Motor neuron (in vitro differentiated cells): ENCODE data around the gene STX5. TPM values are rescaled to one million over a fixed set of nuclear protein-coding genes. Genes with fewer than 3 reads are reported as not detected.
"Not testable (repeated sequence)": the region's sequence is repeated elsewhere in the genome, so short reads cannot be mapped to it uniquely, and the experiment has no call there.

ENCODE experiments used
- ATAC-seq, 8 experiments: fragments of 200-7000 bp; cut with Tn5 transposase; replicated peaks in 6 of 8; 2 replicates each; pipeline ENCODE4 v1.8.0; 2021; ENCODE audit warnings: mild to moderate bottlenecking in 8 of 8, moderate library complexity in 8 of 8
- H3K27ac ChIP-seq, 2 donors: fragments of 250-450 bp; sonication (Bioruptor Pico); 2 replicates each; pipeline ENCODE4 v1.9.0; 2021; ENCODE audit warnings: antibody characterized with exemption in 2 of 2, mild to moderate bottlenecking in 2 of 2, moderate library complexity in 1 of 2
- H3K4me1 ChIP-seq, 2 donors: fragments of 250-450 bp; sonication (Bioruptor Pico); replicated peaks in 1 of 2; 2 replicates each; pipeline ENCODE4 v1.6.1; 2021; ENCODE audit warnings: antibody characterized with exemption in 2 of 2, mild to moderate bottlenecking in 2 of 2, moderate library complexity in 1 of 2
- H3K4me3 ChIP-seq, 5 donors: fragments of 250-450 bp; sonication (Bioruptor Pico); 2 replicates each; pipeline ENCODE4 v1.9.0; 2021; ENCODE audit warnings: antibody characterized with exemption in 5 of 5, mild to moderate bottlenecking in 5 of 5, moderate library complexity in 4 of 5
- WGBS, 10 experiments: fragments of 450-650 bp; shearing (Covaris generic); methylation state at CpG; one replicate each; pipeline ENCODE4 v1.0.0; 2022; 5-methylcytosine and 5-hydroxymethylcytosine counted together
- in situ Hi-C, 9 experiments: fragments of 400-800 bp; cut with MboI; loops; one replicate each; pipeline ENCODE4 v1.15.0; 2021; ENCODE audit warnings: low sequenced_read_pairs in 9 of 9, low pct_unique_long_range_greater_than_20kb in 2 of 9; ENCODE audit not compliant: unreplicated experiment in 9 of 9
- total RNA-seq, 8 experiments: library from RNA; unstranded; fragments of 300-600 nt; gene quantifications; 2 replicates each; pipeline versions ENCODE4 v1.2.3 to v1.2.4, GENCODE V29; 2022

The STX5 gene
- total RNA-seq, 8 experiments from 2014 or later: 26.2 to 54.3 (median 33.9) TPM

- Histone ChIP-seq H3K4me3 (peak within 1 kb of the TSS; percentile 60 to 98 (median 85)), H3K4me1 (peaks cover 13 to 19% of the 10 kb centered on the region in 2 donors), H3K27ac (peak within 1 kb of the TSS; percentile 85 to 98)
- in situ Hi-C loops: loop anchor here in 1 of 9 experiments (25.0 kb wide), 1 partner anchor 452 kb away; no protein-coding TSS in a partner anchor
- 0 to 2% (median 0%) methylated on average over 5 to 27 of the region's 62 CpGs for WGBS, 10 experiments
- peak; percentile 27 to 40 (median 34) for ATAC-seq
Observed at GRCh38 chr11:62839050-62839945, 7.4 kb upstream of the STX5 start, which contains the start of gene WDR74. Gene WDR74 (minus strand): TSS chr11:62839590. CDS start chr11:62839570, 20 bp downstream.

DNA sequence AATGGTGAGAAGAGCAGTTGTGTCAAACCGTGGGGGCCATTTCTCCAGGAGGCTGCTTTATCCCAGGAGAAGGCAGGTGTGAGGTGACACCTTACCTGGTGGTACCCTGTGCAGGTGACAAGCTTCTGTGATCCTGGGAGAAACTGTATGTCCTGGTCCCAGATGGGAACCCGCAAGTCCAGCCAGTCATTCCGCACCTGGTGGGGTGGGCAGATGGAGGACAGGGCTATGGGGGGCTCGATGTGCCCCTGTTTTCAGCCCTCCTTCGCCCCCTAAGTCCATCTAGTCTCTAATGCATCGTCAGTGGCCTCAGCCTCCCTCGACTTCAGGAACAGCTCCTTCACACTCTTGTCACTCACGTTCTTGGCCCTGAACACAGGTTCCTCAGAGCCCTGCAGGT is 3.5 kb upstream of the STX5 start:
- peaks cover 10 to 19% of the 10 kb centered on the region in 2 donors for H3K4me1 ChIP-seq
- in situ Hi-C loops: loop anchor here in 1 of 9 experiments (25.0 kb wide), 1 partner anchor 448 kb away; no protein-coding TSS in a partner anchor
- 82 to 100% (median 86%) methylated on average over 1 to 7 of the region's 8 CpGs; no CpG with 5 or more reads in 5 of the 10 experiments for whole genome bisulfite sequencing, 10 experiments
- no peak overlapping the region for H3K4me3 ChIP-seq
- no peak overlapping the region for H3K27ac ChIP-seq
- ATAC-seq: no peak

DNA sequence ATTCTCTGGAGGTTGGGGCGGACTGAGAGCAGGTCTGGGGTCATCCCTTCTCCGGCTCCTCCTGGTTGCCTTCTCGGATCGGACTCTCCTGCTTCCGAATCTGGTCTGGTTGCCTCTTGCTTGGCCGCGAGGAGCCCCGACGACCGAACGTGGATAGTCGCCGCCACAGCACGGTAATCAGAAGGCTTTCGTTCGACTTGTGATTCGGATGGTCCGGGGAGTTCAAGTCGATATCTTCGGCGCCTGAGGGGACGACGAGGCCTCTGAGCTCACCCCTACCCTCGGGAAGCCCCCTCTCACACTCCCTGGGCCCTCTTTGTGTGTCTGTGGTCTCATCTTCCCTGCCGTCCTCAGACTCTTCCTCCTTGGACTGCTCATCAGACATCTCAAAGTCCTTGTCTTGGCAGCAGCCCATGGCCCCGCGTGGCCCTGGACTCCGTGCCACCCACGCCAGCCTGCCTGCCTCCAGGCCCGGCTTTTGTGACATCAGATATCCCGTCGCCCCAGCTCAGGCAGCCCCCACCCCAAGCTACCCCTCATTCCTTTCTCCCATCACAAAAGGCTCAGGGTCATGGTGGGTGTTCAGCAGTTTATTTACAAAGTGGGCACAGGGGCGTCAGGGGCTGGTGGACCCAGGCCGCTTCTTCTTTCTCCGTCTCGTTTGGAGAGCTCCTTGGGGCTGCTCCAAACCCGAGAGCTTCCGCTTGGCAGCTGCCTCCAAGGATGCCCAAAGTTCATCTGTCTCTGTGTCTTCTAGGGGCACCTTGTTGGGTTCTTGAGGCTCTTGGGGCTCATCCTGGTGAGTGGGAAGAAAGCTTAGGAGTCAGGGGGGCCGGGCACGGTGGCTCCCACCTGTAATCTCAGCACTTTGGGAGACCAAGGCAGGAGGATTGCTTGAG is 734 bp upstream of the STX5 start, which contains the start of gene TEX54:
TSS of gene TEX54 (minus strand) at position 506 of the 899 bp plus-strand sequence.
- Histone ChIP-seq H3K27ac (peak within 1 kb of the TSS; percentile 98 to 99), H3K4me1 (peaks cover 6 to 20% of the 10 kb centered on the region in 2 donors), H3K4me3 (peak within 1 kb of the TSS; percentile 74 to 96 (median 84))
- ATAC-seq: peak; percentile 1 to 13 (median 4)
- in situ Hi-C loops: loop anchor here in 1 of 9 experiments (25.0 kb wide), 1 partner anchor 445 kb away; no protein-coding TSS in a partner anchor
- 0 to 100% (median 40%) methylated on average over 1 to 19 of the region's 40 CpGs; no CpG with 5 or more reads in 2 of the 10 experiments for WGBS, 10 experiments

- peak overlapping the region; percentile 98 to 99 for H3K27ac ChIP-seq
- ATAC-seq: peak in 4 of 8 experiments; percentile 5 to 22 (median 15)
- H3K4me3 ChIP-seq: peak overlapping the region; percentile 74 to 96 (median 84)
- H3K4me1 ChIP-seq: peaks cover 6 to 20% of the 10 kb centered on the region in 2 donors
- in situ Hi-C loops: loop anchor here in 1 of 9 experiments (25.0 kb wide), 1 partner anchor 444 kb away; no protein-coding TSS in a partner anchor
- 0 to 10% (median 0%) methylated on average over 1 to 17 of the region's 33 CpGs; no CpG with 5 or more reads in 3 of the 10 experiments for WGBS, 10 experiments
Observed at GRCh38 chr11:62830904-62831519, 839 bp downstream of the STX5 start.

- not testable (repeated sequence) for H3K27ac ChIP-seq, ATAC-seq, H3K4me3 ChIP-seq
- in situ Hi-C loops: loop anchor here in 1 of 9 experiments (25.0 kb wide), 1 partner anchor 441 kb away; no protein-coding TSS in a partner anchor
- H3K4me1 ChIP-seq: peaks cover 5 to 14% of the 10 kb centered on the region in 2 donors
- 78 to 100% (median 96%) methylated on average over 1 to 8 of the region's 8 CpGs; no CpG with 5 or more reads in 3 of the 10 experiments for WGBS, 10 experiments
Observed at GRCh38 chr11:62828130-62828529, 3.7 kb downstream of the STX5 start.

DNA sequence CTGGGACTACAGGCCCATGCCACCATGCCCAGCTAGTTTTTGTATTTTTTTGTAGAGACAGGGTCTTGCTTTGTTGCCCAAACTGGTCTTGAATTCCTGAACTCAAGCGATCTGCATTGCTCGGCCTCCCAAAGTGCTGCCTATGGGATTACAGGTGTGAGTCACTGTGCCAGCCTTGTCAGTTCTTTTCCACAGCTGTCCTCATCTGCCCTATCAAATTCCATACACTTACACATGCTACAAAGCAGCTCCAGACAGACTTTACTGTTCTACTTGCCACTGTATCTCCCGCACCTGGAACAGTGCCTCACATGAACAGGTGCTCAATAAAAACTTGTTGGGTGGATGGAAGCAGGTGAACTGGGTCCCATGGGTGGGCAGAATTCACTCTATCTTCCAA is 8.2 kb downstream of the STX5 start:
- no peak overlapping the region for H3K27ac ChIP-seq
- H3K4me1 ChIP-seq: no peaks in the 10 kb centered on the region
- in situ Hi-C loops: no loop called here
- H3K4me3 ChIP-seq: no peak overlapping the region
- 96 to 100% (median 100%) methylated on average over 2 to 3 of the region's 3 CpGs; no CpG with 5 or more reads in 7 of the 10 experiments for WGBS, 10 experiments
- ATAC-seq: no peak

DNA sequence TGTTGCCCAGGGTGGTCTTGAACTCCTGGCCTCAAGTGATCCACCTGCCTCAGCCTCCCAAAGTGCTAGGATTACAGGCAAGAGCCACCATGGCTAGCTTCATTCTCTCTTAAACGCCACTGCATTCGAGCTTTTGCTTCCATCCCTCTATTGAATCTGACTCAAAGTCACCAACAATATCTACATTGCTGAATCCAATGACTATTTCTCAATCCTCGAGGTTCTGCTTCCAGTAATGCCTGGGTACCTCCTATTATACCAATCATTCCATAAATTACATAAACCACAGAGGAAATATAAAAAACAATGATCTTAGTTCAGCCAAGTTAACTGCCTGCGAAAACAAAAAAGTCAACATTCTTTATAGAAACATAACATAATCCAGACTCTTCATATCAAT is 14.7 kb downstream of the STX5 start:
- no peak for ATAC-seq
- Histone ChIP-seq H3K4me1 (no peaks in the 10 kb centered on the region), H3K27ac (no peak overlapping the region), H3K4me3 (no peak overlapping the region)
- in situ Hi-C loops: no loop called here
- 80 to 100% (median 98%) methylated on average over 1 to 4 of the region's 4 CpGs; no CpG with 5 or more reads in 2 of the 10 experiments for WGBS, 10 experiments

GRCh38 chr11:62816557-62816956 is 15.3 kb downstream of the STX5 start:
- Histone ChIP-seq H3K4me1 (no peaks in the 10 kb centered on the region), H3K4me3 (no peak overlapping the region), H3K27ac (no peak overlapping the region)
- ATAC-seq: no peak
- in situ Hi-C loops: no loop called here
- 72 to 100% (median 90%) methylated on average over 1 to 8 of the region's 8 CpGs for WGBS, 10 experiments

GRCh38 chr11:62811659-62812058 is 20.2 kb downstream of the STX5 start:
- in situ Hi-C loops: no loop called here

DNA sequence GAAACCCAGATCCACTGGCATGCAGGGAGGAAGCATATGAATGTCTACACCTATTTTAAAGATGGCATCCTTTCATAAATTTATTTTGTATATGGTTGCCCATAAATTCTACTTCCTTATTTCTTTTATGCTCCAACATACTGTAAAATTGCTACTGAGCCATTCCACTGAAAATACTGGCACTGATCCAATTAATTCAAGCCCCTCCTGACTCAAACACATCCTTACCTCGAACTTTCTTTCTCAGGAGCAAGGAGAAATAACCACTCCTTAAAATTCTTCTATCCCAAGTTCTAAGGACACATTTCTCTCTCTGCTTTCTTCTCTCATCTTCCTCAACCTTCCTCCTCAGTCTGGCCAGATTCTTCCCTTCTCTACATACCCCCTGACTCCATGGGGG is 21.1 kb downstream of the STX5 start:
- Histone ChIP-seq H3K4me1 (peaks cover 7% of the 10 kb centered on the region in 2 donors), H3K4me3 (no peak overlapping the region), H3K27ac (no peak overlapping the region)
- no peak for ATAC-seq
- 0 to 85% (median 36%) methylated on average over 1 of the region's 1 CpG; no CpG with 5 or more reads in 2 of the 10 experiments for WGBS, 10 experiments
- in situ Hi-C loops: no loop called here

More at GRCh38 chr11:62811659-62812058, 20.2 kb downstream of the STX5 start:
- Histone ChIP-seq H3K4me1 (peaks cover 0 to under 1% of the 10 kb centered on the region in 2 donors), H3K27ac (no peak overlapping the region), H3K4me3 (no peak overlapping the region)
- WGBS, 10 experiments: 40 to 95% (median 88%) methylated on average over 1 to 2 of the region's 2 CpGs; no CpG with 5 or more reads in 4 of the 10 experiments
- ATAC-seq: no peak

DNA sequence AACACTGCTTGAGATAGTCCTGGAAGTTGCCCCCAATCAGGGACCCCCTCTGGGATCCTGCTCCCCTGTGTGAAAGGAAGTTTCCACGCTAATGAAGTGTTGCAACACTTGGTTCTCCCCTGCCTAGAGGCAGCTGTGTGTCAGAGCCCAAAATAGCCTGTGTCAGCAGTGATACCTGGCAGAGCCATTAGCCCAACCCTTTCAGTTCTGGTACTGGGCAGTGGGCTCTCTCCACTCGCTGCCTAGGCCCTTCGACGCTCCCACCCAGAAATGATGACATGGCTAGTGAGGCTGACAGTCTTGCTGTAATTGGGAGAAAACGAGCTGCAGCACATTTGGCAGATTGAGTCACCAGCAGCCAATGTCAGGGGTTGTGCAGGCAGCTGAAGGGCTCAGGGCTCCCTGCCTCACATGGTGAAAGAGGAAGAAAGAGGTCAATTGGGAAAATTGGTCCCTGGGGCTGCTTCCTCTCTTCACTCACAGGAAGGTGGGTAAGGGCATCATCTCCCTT is 25.2 kb downstream of the STX5 start:
- ATAC-seq: peak in 3 of 8 experiments; percentile 4 to 10 (median 8)
- Histone ChIP-seq H3K4me3 (no peak overlapping the region), H3K27ac (peak overlapping the region in 1 of 2 donors; percentile 69), H3K4me1 (peaks cover 14 to 17% of the 10 kb centered on the region in 2 donors)
- in situ Hi-C loops: no loop called here
- 60 to 91% (median 76%) methylated on average over 1 to 5 of the region's 5 CpGs; no CpG with 5 or more reads in 6 of the 10 experiments for WGBS, 10 experiments
